Cardiac septum (tissue), 1 donor: ENCODE measurements around the gene IFFO2. TPM values are rescaled to one million over a fixed set of nuclear protein-coding genes. Genes with fewer than 3 reads are reported as not detected.

ENCODE experiments used
- DNase-seq: peaks from one replicate; pipeline ENCODE4 v3.0.0-alpha.2; 2020; ENCODE audit warnings: low spot score
- intact Hi-C: fragments of 100-400 bp; cut with DNase I; formaldehyde crosslinking; loops from one replicate; pipeline ENCODE4 v1.14.0; 2022
- total RNA-seq: library from RNA; stranded (reverse); fragmentation: NEBNext Ultra II Directional; extraction: Animal tissue kit (Norgen Biotek cat#: 25700); gene quantifications from one replicate; pipeline ENCODE4 v1.2.1, GENCODE V29; 2021
- donor health status: DM: no; HTN: no; CAD: no.

The IFFO2 gene
- total RNA-seq, 1 donor from 2014 or later: 4.6 TPM

DNA sequence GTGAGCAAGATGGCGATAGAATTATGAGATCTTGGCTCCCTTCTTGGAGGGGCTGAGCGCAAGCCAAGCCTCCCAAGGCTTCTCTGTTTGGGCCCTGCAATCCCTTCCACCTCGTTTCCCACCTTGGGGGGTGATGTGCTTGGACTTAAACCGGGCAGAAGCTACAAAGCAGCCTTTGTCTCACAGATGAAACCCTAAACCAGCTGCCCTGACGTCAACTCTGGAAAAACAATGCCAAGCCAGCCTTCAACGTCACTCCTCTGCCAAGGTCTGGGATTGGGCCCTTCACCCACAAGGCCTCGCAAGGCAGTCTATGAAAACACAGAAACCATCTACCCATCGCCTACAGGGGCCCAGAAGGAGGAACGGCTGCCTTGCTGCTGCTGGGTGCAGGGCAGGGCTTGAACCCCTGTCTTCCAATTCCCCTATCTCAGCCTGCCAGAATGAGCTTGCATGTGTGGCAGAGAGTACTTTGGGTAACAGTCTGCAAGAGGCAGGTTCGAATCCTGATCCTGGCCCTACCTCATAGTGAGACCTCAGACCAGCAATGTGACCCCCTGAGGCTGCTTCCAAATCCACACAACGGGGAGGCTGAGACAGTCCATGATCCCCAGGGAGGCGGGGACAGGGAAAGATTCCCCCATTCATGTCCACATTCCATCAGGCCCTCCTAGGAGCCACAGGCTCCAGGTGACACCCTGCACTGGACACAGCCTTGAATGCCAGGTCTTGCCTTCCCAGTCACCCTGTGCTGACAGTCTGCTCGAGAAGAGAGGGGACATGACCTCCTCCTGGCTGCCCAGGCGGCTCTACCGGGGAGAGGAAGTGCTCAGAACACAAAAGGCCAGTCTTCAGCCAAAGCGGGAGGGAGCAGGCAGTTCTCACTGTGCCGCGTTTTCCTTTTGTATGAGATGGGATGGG, 15.0 kb downstream of the IFFO2 start:
- intact Hi-C loops: no loop called here
- DNase-seq: no peak

DNA sequence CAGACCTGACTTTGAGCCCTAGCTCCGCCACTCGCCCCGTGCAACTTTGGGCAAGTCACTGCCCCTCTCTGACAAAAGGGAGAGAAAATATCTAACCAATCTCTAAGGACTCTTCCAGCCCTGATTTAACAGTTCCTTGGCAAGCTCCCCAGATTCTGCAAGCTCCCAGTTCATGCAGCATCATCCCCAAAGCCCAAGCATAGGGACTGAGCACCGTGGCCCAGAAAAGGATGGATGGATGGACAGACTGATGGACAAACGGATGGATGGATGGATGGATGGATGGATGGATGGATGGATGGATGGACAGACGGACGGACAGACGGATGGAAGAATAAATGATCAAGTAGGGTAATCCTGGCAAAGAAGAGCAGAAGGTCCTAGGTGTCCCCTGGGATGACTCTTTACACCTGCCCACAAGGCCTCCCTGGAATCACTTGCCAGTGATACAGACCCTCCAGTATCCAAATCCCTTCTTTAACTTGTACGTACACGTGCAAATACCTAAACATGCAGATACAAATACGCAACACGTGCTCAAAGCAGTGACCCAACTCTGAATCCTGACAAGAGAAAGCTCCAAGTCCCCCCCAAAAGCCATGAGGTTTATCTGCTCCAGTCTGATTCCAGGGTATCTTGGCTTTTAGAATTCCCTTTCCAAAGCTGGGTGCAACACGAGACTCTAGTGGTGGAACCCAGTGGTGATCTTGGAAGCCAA, 16.0 kb downstream of the IFFO2 start:
- DNase-seq: no peak
- intact Hi-C loops: no loop called here

DNA sequence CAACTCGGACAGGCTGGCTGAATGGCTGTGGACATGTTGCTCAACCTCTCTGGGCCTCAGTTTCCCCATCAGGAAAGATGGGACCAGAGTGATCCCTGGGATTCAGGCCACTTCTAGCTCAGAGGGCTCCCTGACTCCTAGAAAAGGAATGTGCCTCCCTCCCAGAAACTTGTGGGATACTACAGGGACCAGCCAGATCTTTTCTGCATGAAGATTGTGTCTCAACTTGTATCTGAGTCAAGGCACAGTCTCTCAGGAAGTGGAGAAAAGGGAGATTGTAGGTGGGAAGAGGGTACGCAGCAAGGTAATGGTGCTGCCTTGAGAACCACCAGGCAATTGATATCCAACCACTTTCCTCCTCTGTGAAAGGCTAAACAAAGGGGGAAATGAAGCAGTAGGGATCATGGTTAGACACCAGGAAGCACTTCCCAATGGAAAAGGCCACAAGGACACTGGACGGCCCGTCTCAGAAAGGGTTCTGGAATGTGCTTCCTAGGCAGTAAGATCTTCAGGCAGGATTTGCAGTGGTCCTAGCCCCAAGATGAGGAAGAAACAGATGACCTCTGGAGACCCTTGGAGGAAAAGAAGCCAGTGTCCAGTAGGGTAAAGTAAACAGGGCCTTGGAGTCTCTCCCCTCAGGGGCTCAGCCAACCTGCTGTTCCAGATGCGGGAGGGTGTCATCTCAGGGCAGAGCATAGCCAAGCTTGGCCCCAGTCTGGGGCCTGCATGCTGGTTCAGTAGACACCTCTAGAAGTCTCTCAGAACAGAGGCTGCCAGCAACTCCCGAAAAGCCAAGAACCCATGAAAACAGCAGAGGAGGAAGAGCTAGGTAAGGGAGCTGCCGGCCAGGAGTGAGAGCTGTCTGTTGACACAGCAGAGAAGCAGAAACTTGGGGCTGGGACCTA, 16.8 kb downstream of the IFFO2 start:
- intact Hi-C loops: no loop called here
- DNase-seq: no peak

DNA sequence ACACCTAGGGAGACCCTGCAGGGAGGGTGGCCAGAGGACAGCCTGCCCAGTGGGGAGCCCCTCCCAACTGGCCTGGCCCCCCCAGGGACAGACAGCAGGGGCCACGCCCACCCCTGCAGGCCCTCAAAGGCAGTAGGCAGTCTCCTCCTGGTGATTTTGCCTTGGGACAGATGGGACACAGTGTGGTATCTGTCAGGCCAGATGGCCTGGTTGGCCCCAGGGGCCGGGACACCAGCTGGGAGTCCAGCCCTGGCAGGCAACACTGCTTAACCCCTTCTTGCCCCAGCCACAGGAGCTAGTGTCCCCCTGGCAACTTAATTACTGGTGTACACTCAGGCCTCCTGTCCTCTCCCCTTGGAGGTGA, 17.8 kb downstream of the IFFO2 start:
- no peak for DNase-seq
- intact Hi-C loops: no loop called here

DNA sequence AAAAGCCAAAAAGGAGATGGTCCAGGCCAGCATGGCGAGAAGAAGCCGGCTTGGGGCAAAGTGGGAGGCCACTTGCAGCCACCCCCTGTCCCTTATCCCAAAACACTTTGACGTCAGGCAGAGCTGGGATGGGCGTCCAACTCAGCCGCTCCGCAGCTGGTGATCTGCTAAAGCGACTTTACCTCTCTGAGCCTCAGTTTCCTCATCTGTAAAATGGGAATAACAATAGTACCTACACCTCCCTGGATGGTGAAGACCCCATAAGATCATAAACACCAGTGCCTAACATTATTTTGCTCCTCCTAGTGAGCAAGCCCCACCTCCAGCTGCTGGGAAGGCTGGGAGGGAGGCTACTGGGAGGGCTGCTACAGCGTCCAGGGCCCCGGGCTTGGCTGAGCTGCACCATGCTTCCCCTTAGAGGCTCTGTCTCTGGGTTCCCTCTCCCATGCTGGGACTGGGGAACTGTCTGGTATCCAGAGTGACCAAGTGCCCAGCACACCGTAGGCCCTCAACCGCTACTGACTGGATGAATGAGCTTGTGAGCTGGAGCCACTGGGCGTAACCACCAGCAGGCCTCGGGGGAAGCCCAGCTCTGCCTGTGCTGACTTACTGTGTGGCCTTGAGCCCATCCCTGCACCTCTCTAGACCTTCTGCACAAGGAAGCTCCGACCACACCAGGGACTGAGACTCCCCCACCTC, 18.3 kb downstream of the IFFO2 start:
- no peak for DNase-seq
- intact Hi-C loops: no loop called here

DNA sequence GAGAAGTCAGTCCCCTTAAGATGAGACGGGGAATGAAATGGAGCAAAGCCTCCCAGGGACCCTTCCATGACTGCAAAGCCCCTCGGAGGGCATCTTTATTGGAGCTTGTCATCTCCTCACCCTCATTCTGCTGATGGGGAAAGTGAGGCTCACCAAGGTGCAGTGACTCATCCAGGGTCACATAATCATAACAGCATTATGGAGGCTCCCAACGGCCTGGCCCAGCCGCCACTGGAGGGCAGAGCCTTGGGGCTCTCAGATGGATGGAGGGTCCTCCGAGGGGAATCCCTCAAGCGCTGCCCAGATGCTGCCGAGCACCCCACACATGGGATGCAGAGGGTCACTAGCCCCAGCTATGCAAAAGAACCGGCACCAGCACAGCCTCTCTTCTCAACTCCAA, 18.9 kb downstream of the IFFO2 start:
- intact Hi-C loops: no loop called here
- no peak for DNase-seq

DNA sequence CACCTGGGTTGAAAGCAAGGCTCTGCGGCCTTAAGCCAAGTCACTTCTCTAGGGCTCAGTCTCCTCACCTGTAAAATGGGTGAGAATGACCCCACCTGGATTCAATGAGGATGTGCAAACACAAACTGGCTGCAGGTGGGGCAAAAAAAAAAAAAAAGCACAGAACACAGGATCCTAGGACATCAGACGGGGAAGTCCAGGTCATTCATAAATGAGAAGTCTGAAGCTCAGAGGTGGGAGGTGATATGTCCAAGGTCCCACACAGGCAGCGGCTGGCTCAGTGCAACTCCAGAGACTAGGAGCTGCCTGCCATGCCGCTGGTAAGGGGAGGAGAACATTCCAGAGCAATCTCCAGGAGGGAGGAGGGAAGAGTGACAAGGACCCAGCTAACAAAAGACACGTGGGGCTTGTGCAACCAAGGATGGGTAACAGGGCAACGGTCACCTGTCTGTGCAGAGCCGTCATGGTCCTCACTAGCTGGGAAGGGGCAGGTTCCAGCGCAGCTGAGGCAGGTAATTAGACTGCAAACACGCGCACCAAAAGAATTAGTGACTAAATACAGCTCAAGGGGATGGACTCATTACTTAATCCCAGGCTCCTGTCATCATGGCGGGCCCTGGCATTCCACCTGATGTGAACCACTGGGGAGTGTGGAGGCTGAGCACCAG, 19.5 kb downstream of the IFFO2 start:
- DNase-seq: no peak
- intact Hi-C loops: no loop called here

DNA sequence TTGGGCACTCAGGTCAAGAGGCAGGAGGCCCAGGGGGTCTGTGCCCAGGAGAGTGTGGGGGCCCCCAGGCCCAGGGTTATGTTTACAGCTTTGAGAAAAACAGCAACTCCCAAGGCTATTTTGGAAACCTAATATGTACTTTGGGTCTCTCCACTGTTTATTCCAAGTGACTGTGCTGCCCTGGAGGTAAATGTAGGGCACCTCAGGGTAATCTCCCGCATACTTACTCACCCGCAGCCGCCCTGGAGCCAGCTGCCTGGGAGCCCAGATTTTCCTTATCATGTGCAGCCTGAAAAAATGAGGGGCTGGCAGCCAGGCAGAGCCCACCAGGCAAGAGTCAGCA, 20.0 kb downstream of the IFFO2 start:
- intact Hi-C loops: no loop called here

DNA sequence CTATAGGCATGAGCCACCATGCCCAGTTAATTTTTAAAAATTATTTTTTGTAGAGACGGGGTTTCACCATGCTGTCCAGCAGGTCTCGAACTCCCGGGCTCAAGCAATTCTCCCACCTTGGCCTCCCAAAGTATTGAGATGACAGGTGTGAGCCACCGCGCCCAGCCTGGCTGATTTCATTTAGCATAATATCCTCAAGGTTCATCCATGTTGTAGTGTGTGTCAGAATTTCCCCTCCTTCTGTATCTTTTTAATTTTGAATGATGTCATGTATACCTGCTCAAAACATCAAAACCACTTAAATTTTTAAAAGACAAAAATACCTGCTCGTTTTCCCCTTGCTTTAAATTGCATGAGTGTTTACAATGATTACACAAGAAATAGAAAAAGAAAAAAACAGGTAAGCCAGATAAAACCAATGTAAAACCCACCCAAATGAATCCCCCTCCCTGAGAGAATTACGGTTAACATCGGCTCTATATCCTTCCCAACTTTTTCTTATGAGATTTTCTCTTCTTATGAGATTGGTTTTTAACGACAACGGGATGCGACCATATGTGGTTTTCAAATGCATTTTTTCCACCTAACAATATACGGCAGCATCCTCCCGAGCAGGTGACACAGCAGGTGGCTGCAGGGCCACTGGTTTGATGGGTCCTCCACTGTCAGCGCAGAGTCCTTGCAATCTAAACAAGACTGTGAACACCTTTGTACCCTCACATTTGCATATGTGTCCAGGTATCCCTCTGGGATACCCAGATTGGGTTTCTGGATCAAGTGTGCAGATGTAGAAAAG, 22.1 kb downstream of the IFFO2 start:
- DNase-seq: no peak
- intact Hi-C loops: no loop called here

More for the DNA sequence above, 20.0 kb downstream of the IFFO2 start:
- DNase-seq: no peak

DNA sequence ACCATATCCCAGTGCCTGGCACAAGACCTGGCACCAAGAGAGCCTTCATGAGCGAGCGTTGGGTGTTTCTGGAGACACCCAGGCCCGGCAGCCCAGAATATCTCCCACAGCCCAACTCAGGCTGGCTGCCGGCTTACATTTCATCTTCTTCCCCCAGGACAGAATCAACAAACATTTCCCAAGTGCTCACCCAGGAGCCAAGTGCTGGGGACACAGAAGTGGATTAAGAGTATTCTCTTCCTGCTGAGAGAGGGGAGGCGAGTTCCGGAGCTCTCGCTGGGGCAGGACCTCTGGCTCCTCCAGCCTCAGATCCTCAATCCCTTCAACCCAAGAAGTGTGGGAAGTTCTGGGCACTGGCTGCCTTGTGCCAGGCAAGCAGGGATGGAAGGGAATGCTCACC, 23.6 kb downstream of the IFFO2 start:
- DNase-seq: no peak
- intact Hi-C loops: no loop called here

DNA sequence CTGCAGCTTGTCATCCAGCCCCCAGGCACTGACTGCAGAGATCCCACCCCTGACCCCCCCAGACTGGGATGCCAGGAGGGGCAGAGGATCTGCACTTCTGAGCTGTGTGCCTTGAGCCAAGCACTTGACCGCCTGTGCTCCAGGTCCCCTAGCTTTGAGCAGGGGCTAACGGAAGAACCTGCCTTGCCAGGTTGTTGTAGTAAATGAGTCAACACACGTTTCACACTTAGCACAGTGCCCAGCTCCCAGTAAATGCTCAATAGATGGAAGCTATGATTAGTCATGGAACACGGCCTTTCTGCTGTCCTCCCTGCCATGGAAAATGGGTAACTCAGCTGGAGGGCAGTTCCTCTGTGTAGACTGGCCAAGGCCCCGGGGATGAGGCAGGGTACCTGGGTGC, 24.1 kb downstream of the IFFO2 start:
- intact Hi-C loops: no loop called here
- no peak for DNase-seq

DNA sequence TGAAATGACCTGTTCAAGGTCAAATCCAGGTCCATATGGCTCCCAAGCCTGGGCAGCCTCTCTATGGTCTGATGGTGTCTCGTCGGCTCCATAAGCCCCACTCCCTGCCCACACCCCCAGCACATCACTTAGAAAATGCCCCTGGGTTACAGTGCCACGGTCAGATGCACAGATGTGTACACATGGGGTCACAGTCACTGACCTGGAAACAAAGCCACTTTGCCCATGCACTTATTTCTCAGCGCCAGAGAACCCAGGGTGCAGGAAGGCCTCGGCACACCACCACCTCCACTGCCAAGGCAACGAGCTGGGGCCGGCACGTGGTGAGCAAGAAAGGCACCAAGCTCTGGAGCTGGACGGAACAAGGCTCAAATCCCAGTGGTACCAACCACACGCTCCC, 24.7 kb downstream of the IFFO2 start:
- no peak for DNase-seq

DNA sequence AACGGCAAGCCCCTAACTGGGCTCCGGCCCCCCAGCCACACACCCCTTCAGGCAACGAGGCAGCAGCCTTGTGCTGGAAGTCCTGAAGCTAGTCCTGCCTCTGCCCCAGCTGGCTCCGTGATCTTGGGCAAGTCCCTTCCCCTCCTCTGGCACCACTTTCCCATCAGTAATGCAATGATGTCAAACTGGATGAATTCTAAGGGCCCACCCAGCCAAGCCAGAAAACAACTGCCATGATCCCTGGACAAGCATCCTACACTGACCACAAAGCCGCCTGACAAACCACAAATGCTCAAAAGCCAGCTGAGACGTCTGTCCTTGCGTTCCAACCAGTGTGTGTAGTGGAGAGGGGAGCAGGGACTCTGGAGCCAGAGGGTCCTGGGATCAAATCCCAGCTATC, 26.8 kb downstream of the IFFO2 start:
- no peak for DNase-seq
- intact Hi-C loops: no loop called here

More for the DNA sequence above, 24.7 kb downstream of the IFFO2 start:
- intact Hi-C loops: no loop called here

DNA sequence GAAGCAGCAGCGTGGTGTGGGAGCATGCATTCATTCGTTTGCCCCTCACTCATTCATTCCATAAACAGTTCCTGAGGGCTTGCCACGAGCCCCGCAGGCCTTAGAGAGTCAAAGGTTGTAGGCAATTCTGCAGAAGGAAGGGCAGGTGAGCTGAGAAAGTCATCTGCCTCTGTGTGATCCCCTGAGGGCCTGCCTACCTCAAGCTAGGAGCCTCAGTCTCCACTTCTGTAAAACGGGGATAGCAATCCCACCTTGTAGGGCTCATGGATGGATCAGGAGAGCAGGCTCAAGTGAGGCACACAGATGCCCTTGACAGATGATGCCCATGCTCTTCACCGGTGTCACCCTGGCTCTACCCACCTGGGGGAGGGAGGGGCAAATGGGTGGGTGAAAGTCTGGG, 27.5 kb downstream of the IFFO2 start:
- intact Hi-C loops: no loop called here
- DNase-seq: no peak

DNA sequence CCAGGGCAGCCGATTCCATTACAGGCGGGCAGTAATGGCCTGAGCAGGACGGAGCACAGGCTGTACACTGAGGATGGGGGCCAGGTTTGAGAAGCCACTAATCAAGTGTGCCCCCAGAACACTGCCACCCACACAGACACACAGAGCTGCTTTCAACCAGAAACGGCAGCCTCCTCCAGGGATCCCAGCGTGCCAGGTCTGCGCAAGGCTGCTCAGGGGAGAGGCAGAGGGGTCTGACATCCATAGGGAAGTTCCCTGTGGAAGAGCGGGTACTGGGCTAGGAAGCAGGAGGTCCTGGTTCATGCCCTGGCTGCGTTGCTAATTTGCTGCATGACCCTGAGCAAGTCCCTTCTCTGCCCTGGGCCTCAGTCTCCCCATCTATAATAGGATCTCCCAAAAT, 28.1 kb downstream of the IFFO2 start:
- no peak for DNase-seq
- intact Hi-C loops: no loop called here

DNA sequence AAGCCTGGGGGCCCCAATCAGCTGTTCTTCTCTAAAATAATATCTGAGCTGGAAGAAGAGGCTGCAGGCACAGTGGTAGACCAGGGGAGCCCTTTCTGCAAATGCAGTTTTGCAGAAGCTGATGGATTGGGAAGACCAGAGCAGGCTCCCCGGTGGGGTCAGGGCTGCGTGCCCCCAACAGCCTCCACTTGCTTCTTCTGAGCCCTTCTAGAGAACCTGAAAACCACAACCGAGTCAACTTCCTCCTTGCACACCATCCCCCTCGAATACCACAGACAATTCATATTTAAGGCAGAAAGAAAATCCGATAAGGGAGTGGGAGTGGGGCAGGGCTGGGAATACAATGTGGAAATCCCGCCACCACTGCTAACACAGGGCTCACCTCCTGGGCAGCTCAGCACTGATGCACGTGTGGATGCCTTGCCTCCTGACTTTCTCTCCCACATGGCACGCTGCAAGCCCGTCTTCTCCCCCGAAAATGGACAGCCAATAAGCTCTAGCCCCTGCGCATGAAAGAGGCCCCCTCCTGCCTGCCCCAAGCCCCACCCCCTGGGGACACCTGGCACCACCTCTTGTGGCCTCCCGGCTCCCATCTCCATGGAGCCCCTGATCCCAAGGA, 28.7 kb downstream of the IFFO2 start:
- intact Hi-C loops: loop anchor here (2.0 kb wide), 1 partner anchor 21 kb away; no protein-coding TSS in a partner anchor
- no peak for DNase-seq

DNA sequence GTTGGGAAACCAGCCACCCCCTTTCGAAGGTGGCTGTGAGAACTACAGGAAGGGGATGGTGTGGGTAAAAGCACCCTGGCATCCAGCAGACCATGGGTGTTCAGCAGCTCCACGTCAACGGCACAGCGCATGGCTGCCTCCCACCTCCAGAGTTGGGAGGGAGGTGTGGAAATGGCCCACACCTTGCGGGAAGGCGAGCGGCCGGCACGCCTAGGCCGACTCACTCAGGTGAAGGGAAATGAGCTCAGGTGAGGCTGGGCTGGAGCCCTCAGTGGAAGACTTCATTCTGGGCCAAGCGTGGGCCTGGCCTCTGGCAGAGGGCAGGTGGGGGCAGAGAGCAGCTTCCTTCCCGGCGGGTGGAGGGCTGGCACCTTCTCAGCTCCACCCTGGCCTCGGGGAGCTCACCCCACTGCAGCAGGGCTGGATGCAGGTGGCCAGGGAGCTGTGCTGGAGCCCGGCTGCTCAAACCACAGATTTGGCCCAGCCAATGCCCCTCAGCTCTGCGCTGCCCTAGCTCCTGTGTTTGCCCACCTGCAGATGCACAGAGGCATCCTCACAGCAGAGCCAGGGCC, 29.3 kb downstream of the IFFO2 start:
- no peak for DNase-seq
- intact Hi-C loops: loop anchor here (2.0 kb wide), 1 partner anchor 22 kb away; no protein-coding TSS in a partner anchor
